WTC11 (cell line): ENCODE data around the gene MYLK3. TPM values are rescaled to one million over a fixed set of nuclear protein-coding genes. Genes with fewer than 3 reads are reported as not detected.

Source experiments
- ATAC-seq: fragments of 200-7000 bp; cut with Tn5 transposase; 2 replicates; pipeline ENCODE4 v1.10.0; 2021; ENCODE audit warnings: mild to moderate bottlenecking, moderate library complexity
- CTCF ChIA-PET: fragments of 300-600 bp; sonication (Branson Sonifier 250); formaldehyde crosslinking; loops from one replicate; lab custom pipeline; 2021; ENCODE audit warnings: antibody characterized with exemption; lab: Charles Lee
- POLR2A ChIA-PET: fragments of 350-600 bp; sonication (Branson Sonifier 250); formaldehyde crosslinking; loops from one replicate; lab custom pipeline; 2021; ENCODE audit warnings: antibody characterized with exemption; lab: Charles Lee
- DNase-seq: peaks from one replicate; pipeline ENCODE4 v3.0.0; 2021; ENCODE audit warnings: low spot score
- H3K27ac Mint-ChIP-seq: 2 replicates; pipeline ENCODE4 v1.8.0; 2021; ENCODE audit warnings: mixed read lengths
- H3K27me3 Mint-ChIP-seq: 2 replicates; pipeline ENCODE4 v1.8.0; 2021; ENCODE audit warnings: low read depth, mild to moderate bottlenecking, moderate library complexity, mixed read lengths
- H3K36me3 Mint-ChIP-seq: 2 replicates; pipeline ENCODE4 v1.8.0; 2021; ENCODE audit warnings: mixed read lengths
- H3K4me1 Mint-ChIP-seq: 2 replicates; pipeline ENCODE4 v1.8.0; 2022; ENCODE audit warnings: mixed read lengths
- H3K4me3 Mint-ChIP-seq: 2 replicates; pipeline ENCODE4 v1.8.0; 2021; ENCODE audit warnings: mild to moderate bottlenecking, moderate library complexity, mixed read lengths
- H3K9me3 Mint-ChIP-seq: 2 replicates; pipeline ENCODE4 v1.8.0; 2021; ENCODE audit warnings: mixed read lengths
- CTCF ChIP-seq: fragments of 200-600 bp; IDR thresholded peaks from 2 replicates; pipeline ENCODE4 v1.8.0; 2022; ENCODE audit warnings: antibody characterized with exemption
- ELF4 ChIP-seq: sonication (generic); formaldehyde crosslinking; IDR thresholded peaks from 2 replicates; pipeline ENCODE4 v1.8.1; 2022; ENCODE audit warnings: low read depth, mild to moderate bottlenecking, moderate library complexity, missing genetic modification reagents
- ESRRA ChIP-seq: sonication (generic); formaldehyde crosslinking; IDR thresholded peaks from 2 replicates; pipeline ENCODE4 v1.8.1; 2022; ENCODE audit warnings: mild to moderate bottlenecking, missing genetic modification reagents, borderline replicate concordance
- FOXJ3 ChIP-seq: sonication (generic); formaldehyde crosslinking; IDR thresholded peaks from 2 replicates; pipeline ENCODE4 v1.9.0; 2021; ENCODE audit warnings: missing genetic modification reagents, mild to moderate bottlenecking, borderline replicate concordance
- GRHL2 ChIP-seq: fragments of 250-450 bp; sonication (Bioruptor Pico); IDR thresholded peaks from 2 replicates; pipeline ENCODE4 v1.8.0; 2022; ENCODE audit warnings: mild to moderate bottlenecking, moderate library complexity; ENCODE audit not compliant: insufficient replicate concordance, severe bottlenecking
- NFATC4 ChIP-seq: fragments of 250-450 bp; sonication (Bioruptor Pico); IDR thresholded peaks from 2 replicates; pipeline ENCODE4 v1.9.0; 2021; ENCODE audit warnings: mild to moderate bottlenecking
- NR1H2 ChIP-seq: sonication (generic); formaldehyde crosslinking; IDR thresholded peaks from 2 replicates; pipeline ENCODE4 v1.9.0; 2021; ENCODE audit warnings: mild to moderate bottlenecking, moderate library complexity, missing genetic modification reagents
- NR3C1 ChIP-seq: sonication (generic); formaldehyde crosslinking; conservative IDR thresholded peaks from 2 replicates; pipeline ENCODE4 v1.8.1; 2023; ENCODE audit warnings: low read depth, mild to moderate bottlenecking, missing genetic modification reagents
- ZNF232 ChIP-seq: sonication (generic); formaldehyde crosslinking; IDR thresholded peaks from 2 replicates; pipeline ENCODE4 v1.8.0; 2022; ENCODE audit warnings: mild to moderate bottlenecking, missing genetic modification reagents
- ZNF396 ChIP-seq: fragments of 250-450 bp; sonication (Bioruptor Pico); IDR thresholded peaks from 2 replicates; pipeline ENCODE4 v1.8.0; 2021; ENCODE audit warnings: mild to moderate bottlenecking, moderate library complexity, borderline replicate concordance
- ZNF416 ChIP-seq: fragments of 250-450 bp; sonication (Bioruptor Pico); IDR thresholded peaks from 2 replicates; pipeline ENCODE4 v1.9.0; 2021; ENCODE audit warnings: mild to moderate bottlenecking, inconsistent platforms
- ZNF423 ChIP-seq: fragments of 250-450 bp; sonication (Bioruptor Pico); IDR thresholded peaks from 2 replicates; pipeline ENCODE4 v2.1.2; 2022; ENCODE audit warnings: mild to moderate bottlenecking, moderate library complexity
- total RNA-seq: library from RNA; stranded (reverse); gene quantifications from 3 replicates; pipeline ENCODE4 v1.2.3, GENCODE V29; 2021
- TF ChIP-seq, protein P1 (sequence below): sonication (generic); formaldehyde crosslinking; IDR thresholded peaks from 2 replicates; pipeline ENCODE4 v1.8.1; 2023; ENCODE audit warnings: mild to moderate bottlenecking, moderate library complexity, missing genetic modification reagents
- TF ChIP-seq, protein P2 (sequence below): fragments of 250-450 bp; sonication (Bioruptor Pico); IDR thresholded peaks from 2 replicates; pipeline ENCODE4 v1.9.0; 2021; ENCODE audit warnings: mild to moderate bottlenecking
- TF ChIP-seq, protein P3 (sequence below): sonication (generic); formaldehyde crosslinking; IDR thresholded peaks from 2 replicates; pipeline ENCODE4 v1.8.0; 2023; ENCODE audit warnings: mild to moderate bottlenecking, missing genetic modification reagents
- TF ChIP-seq, protein P4 (sequence below): fragments of 250-450 bp; sonication (Bioruptor Pico); IDR thresholded peaks from 2 replicates; pipeline ENCODE4 v1.9.0; 2021; ENCODE audit warnings: moderate library complexity, mild to moderate bottlenecking, inconsistent platforms, borderline replicate concordance

Gene MYLK3
- total RNA-seq, 1 experiment from 2014 or later = 0.79 TPM

DNA sequence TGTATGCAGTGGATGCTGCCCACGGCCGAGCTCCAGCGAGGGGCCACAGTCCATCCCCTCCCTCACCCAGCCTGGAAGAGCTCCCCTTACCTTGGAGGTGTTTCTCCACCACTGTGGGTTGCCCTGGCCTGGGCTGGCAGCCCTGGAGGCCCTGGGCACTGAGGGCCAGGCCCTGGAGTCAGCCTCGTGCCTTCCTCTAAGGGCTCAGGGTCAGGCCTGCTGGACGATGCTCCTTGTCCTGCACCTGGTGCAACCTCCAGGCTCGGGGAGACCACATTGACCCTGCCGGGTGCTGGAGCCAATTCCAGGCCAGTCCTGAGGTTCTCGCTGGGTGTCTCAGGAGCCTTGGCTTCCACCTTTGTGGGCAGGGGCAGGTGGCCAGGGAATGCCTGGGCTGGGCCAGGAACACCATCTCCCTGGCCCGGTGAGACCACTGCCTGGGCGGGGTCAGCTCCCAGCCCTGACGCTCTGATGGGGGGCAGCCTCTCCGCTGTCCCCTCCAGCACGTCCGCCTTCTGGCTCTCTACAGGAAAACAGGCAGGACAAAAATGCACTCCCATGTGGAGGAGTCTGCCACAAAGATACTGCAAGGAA, 10.4 kb downstream of the MYLK3 start:
- POLR2A ChIA-PET = no interaction called here
- CTCF ChIA-PET = interaction anchor here (1.1 to 1.2 kb wide), 2 partner anchors 64 kb away, joined by 3 to 4 read pairs; no protein-coding TSS in a partner anchor
- no peaks in the 10 kb centered on the region for H3K36me3 Mint-ChIP-seq
- TF ChIP-seq, protein P1, sequence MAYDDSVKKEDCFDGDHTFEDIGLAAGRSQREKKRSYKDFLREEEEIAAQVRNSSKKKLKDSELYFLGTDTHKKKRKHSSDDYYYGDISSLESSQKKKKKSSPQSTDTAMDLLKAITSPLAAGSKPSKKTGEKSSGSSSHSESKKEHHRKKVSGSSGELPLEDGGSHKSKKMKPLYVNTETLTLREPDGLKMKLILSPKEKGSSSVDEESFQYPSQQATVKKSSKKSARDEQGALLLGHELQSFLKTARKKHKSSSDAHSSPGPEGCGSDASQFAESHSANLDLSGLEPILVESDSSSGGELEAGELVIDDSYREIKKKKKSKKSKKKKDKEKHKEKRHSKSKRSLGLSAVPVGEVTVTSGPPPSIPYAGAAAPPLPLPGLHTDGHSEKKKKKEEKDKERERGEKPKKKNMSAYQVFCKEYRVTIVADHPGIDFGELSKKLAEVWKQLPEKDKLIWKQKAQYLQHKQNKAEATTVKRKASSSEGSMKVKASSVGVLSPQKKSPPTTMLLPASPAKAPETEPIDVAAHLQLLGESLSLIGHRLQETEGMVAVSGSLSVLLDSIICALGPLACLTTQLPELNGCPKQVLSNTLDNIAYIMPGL (CRISPR knock-in tag) = no peak
- TF ChIP-seq, protein P2, sequence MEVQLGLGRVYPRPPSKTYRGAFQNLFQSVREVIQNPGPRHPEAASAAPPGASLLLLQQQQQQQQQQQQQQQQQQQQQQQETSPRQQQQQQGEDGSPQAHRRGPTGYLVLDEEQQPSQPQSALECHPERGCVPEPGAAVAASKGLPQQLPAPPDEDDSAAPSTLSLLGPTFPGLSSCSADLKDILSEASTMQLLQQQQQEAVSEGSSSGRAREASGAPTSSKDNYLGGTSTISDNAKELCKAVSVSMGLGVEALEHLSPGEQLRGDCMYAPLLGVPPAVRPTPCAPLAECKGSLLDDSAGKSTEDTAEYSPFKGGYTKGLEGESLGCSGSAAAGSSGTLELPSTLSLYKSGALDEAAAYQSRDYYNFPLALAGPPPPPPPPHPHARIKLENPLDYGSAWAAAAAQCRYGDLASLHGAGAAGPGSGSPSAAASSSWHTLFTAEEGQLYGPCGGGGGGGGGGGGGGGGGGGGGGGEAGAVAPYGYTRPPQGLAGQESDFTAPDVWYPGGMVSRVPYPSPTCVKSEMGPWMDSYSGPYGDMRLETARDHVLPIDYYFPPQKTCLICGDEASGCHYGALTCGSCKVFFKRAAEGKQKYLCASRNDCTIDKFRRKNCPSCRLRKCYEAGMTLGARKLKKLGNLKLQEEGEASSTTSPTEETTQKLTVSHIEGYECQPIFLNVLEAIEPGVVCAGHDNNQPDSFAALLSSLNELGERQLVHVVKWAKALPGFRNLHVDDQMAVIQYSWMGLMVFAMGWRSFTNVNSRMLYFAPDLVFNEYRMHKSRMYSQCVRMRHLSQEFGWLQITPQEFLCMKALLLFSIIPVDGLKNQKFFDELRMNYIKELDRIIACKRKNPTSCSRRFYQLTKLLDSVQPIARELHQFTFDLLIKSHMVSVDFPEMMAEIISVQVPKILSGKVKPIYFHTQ = no peak
- TF ChIP-seq, all 79 proteins: peak for 0
- Mint-ChIP-seq H3K9me3 (no peaks in the 10 kb centered on the region), H3K27ac (no peak overlapping the region), H3K27me3 (no peaks in the 10 kb centered on the region), H3K4me3 (no peak overlapping the region), H3K4me1 (no peaks in the 10 kb centered on the region)
- DNase-seq = no peak
- no peak for ATAC-seq

DNA sequence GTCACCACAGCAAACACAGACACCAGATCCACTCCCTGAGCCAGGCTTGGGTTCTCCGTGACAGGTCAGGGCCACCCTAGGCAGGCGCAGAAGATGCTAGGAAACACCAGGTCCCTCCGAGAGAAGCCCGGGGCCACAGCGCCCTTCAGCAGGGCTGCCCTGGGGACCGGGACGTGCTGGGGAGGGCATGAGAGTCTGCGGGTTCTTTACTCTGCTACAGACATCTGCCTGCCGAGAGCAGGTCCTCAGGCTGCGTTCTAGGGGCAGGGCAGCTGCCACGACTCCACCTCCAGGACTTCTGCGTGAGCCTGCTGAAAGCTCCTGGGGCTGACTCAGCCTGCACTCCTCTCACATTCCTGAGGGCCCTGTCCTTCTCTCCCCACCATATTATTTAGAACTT, 11.4 kb downstream of the MYLK3 start:
- POLR2A ChIA-PET = no interaction called here
- no peak for TF ChIP-seq GRHL2
- TF ChIP-seq ZNF423 (CRISPR knock-in tag) = no peak
- TF ChIP-seq ESRRA (CRISPR knock-in tag) = no peak
- TF ChIP-seq, protein P3, sequence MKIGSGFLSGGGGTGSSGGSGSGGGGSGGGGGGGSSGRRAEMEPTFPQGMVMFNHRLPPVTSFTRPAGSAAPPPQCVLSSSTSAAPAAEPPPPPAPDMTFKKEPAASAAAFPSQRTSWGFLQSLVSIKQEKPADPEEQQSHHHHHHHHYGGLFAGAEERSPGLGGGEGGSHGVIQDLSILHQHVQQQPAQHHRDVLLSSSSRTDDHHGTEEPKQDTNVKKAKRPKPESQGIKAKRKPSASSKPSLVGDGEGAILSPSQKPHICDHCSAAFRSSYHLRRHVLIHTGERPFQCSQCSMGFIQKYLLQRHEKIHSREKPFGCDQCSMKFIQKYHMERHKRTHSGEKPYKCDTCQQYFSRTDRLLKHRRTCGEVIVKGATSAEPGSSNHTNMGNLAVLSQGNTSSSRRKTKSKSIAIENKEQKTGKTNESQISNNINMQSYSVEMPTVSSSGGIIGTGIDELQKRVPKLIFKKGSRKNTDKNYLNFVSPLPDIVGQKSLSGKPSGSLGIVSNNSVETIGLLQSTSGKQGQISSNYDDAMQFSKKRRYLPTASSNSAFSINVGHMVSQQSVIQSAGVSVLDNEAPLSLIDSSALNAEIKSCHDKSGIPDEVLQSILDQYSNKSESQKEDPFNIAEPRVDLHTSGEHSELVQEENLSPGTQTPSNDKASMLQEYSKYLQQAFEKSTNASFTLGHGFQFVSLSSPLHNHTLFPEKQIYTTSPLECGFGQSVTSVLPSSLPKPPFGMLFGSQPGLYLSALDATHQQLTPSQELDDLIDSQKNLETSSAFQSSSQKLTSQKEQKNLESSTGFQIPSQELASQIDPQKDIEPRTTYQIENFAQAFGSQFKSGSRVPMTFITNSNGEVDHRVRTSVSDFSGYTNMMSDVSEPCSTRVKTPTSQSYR (CRISPR knock-in tag) = no peak
- no peak for TF ChIP-seq ZNF232 (CRISPR knock-in tag)
- TF ChIP-seq, protein P4, sequence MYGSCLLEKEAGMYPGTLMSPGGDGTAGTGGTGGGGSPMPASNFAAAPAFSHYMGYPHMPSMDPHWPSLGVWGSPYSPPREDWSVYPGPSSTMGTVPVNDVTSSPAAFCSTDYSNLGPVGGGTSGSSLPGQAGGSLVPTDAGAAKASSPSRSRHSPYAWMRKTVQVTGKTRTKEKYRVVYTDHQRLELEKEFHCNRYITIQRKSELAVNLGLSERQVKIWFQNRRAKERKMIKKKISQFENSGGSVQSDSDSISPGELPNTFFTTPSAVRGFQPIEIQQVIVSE (CRISPR knock-in tag) = no peak
- no peak for TF ChIP-seq ZNF416 (CRISPR knock-in tag)
- no peak for TF ChIP-seq NR1H2 (CRISPR knock-in tag)
- no peak for TF ChIP-seq ELF4
- TF ChIP-seq ZNF396 (CRISPR knock-in tag) = no peak
- TF ChIP-seq NR3C1 (CRISPR knock-in tag) = no peak
- TF ChIP-seq CTCF = no peak
- TF ChIP-seq FOXJ3 = no peak
- no peak for TF ChIP-seq NFATC4
- TF ChIP-seq, all 79 proteins: peak for 0
- Mint-ChIP-seq H3K9me3 (no peaks in the 10 kb centered on the region), H3K27ac (no peak overlapping the region), H3K4me3 (no peak overlapping the region), H3K27me3 (no peaks in the 10 kb centered on the region), H3K4me1 (no peaks in the 10 kb centered on the region), H3K36me3 (no peaks in the 10 kb centered on the region)
- peak; percentile 67 for ATAC-seq
- CTCF ChIA-PET = interaction anchor here (1.1 to 1.2 kb wide), 2 partner anchors 63 to 65 kb away, joined by 3 to 4 read pairs; no protein-coding TSS in a partner anchor
- no peak for DNase-seq
